SJCRH30 (cell line): ENCODE results near the gene TTBK1. TPM values are rescaled to one million over a fixed set of nuclear protein-coding genes. Genes with fewer than 3 reads are reported as not detected.

Experiments used
- DNase-seq, 2 experiments: peaks; one replicate each; pipeline ENCODE4 v3.0.0-alpha.2; 2015 to 2020
- H3K27ac ChIP-seq: fragments of 250-450 bp; sonication (Bioruptor Pico); 2 replicates; pipeline ENCODE4 v1.5.1; 2020; ENCODE audit warnings: mild to moderate bottlenecking, moderate library complexity
- H3K27me3 ChIP-seq: fragments of 250-450 bp; sonication (Bioruptor Pico); 2 replicates; pipeline ENCODE4 v1.5.1; 2020; ENCODE audit warnings: mild to moderate bottlenecking, moderate library complexity
- H3K36me3 ChIP-seq: fragments of 250-450 bp; sonication (Bioruptor Pico); 2 replicates; pipeline ENCODE4 v1.5.1; 2020; ENCODE audit warnings: mild to moderate bottlenecking, moderate library complexity
- H3K4me1 ChIP-seq: fragments of 250-450 bp; sonication (Bioruptor Pico); 2 replicates; pipeline ENCODE4 v1.5.1; 2020; ENCODE audit warnings: mild to moderate bottlenecking, moderate library complexity
- H3K4me3 ChIP-seq: fragments of 250-450 bp; sonication (Bioruptor Pico); 2 replicates; pipeline ENCODE4 v1.5.1; 2020; ENCODE audit warnings: mild to moderate bottlenecking, moderate library complexity
- H3K9me3 ChIP-seq: fragments of 250-450 bp; sonication (Bioruptor Pico); replicated peaks from 2 replicates; pipeline ENCODE4 v1.5.1; 2020; ENCODE audit warnings: mild to moderate bottlenecking, moderate library complexity
- total RNA-seq: library from RNA; depleted of rRNA; stranded (reverse); fragments of >200 nt; shearing (Covaris generic); gene quantifications from 2 replicates; pipeline ENCODE4 v1.2.3, GENCODE V29; 2014

The TTBK1 gene
- total RNA-seq, 1 experiment from 2014 or later = not detected

GRCh38 chr6:43277643-43278523 lies 34.6 kb downstream of the TTBK1 start:
- H3K4me3 ChIP-seq = no peak overlapping the region
- no peaks in the 10 kb centered on the region for H3K4me1 ChIP-seq
- 0 out of 2 replicates have a peak, but pooled peaks cover 3% of the 10 kb centered on the region for H3K27me3 ChIP-seq
- DNase-seq = no peak
- no peak overlapping the region for H3K27ac ChIP-seq
- H3K9me3 ChIP-seq = no peaks in the 10 kb centered on the region
- no peaks in the 10 kb centered on the region for H3K36me3 ChIP-seq

- H3K9me3 ChIP-seq = no peaks in the 10 kb centered on the region
- H3K36me3 ChIP-seq = no peaks in the 10 kb centered on the region
- H3K27me3 ChIP-seq = 0 out of 2 replicates have a peak, but pooled peaks cover 3% of the 10 kb centered on the region
- no peak overlapping the region for H3K4me3 ChIP-seq
- no peaks in the 10 kb centered on the region for H3K4me1 ChIP-seq
- DNase-seq = no peak
- H3K27ac ChIP-seq = no peak overlapping the region
These were observed 35.3 kb downstream of the TTBK1 start for GRCh38 chr6:43278524-43279078.

- H3K4me3 ChIP-seq = no peak overlapping the region
- no peak overlapping the region for H3K27ac ChIP-seq
- no peak for DNase-seq
- H3K36me3 ChIP-seq = no peaks in the 10 kb centered on the region
- no peaks in the 10 kb centered on the region for H3K9me3 ChIP-seq
- H3K4me1 ChIP-seq = no peaks in the 10 kb centered on the region
- 0 out of 2 replicates have a peak, but pooled peaks cover 3% of the 10 kb centered on the region for H3K27me3 ChIP-seq
These were observed 37.0 kb downstream of the TTBK1 start for GRCh38 chr6:43280234-43280633.

GRCh38 chr6:43282060-43282459 lies 38.8 kb downstream of the TTBK1 start:
- no peaks in the 10 kb centered on the region for H3K9me3 ChIP-seq
- no peak for DNase-seq
- H3K4me3 ChIP-seq = no peak overlapping the region
- 0 out of 2 replicates have a peak, but pooled peaks cover 3% of the 10 kb centered on the region for H3K27me3 ChIP-seq
- no peaks in the 10 kb centered on the region for H3K36me3 ChIP-seq
- H3K27ac ChIP-seq = no peak overlapping the region
- H3K4me1 ChIP-seq = no peaks in the 10 kb centered on the region

GRCh38 chr6:43282636-43283513 lies 39.6 kb downstream of the TTBK1 start:
- no peak for DNase-seq
- no peak overlapping the region for H3K27ac ChIP-seq
- no peaks in the 10 kb centered on the region for H3K4me1 ChIP-seq
- H3K36me3 ChIP-seq = no peaks in the 10 kb centered on the region
- no peaks in the 10 kb centered on the region for H3K9me3 ChIP-seq
- 0 out of 2 replicates have a peak, but pooled peaks cover 3% of the 10 kb centered on the region for H3K27me3 ChIP-seq
- no peak overlapping the region for H3K4me3 ChIP-seq

- DNase-seq = no peak
- Histone ChIP-seq H3K27me3 (0 out of 2 replicates have a peak, but pooled peaks cover 3% of the 10 kb centered on the region), H3K36me3 (no peaks in the 10 kb centered on the region), H3K27ac (no peak overlapping the region), H3K9me3 (no peaks in the 10 kb centered on the region), H3K4me3 (no peak overlapping the region), H3K4me1 (no peaks in the 10 kb centered on the region)
These were observed 40.2 kb downstream of the TTBK1 start for GRCh38 chr6:43283514-43283901.

- no peak for DNase-seq
- no peaks in the 10 kb centered on the region for H3K4me1 ChIP-seq
- 0 out of 2 replicates have a peak, but pooled peaks cover 3% of the 10 kb centered on the region for H3K27me3 ChIP-seq
These were observed 40.6 kb downstream of the TTBK1 start for GRCh38 chr6:43283905-43284304.

GRCh38 chr6:43284991-43285781 lies 41.9 kb downstream of the TTBK1 start:
- Histone ChIP-seq H3K27ac (no peak overlapping the region), H3K9me3 (no peaks in the 10 kb centered on the region), H3K36me3 (no peaks in the 10 kb centered on the region), H3K27me3 (0 out of 2 replicates have a peak, but pooled peaks cover 3% of the 10 kb centered on the region), H3K4me3 (no peak overlapping the region), H3K4me1 (no peaks in the 10 kb centered on the region)
- no peak for DNase-seq

More at GRCh38 chr6:43283905-43284304, 40.6 kb downstream of the TTBK1 start:
- H3K36me3 ChIP-seq = no peaks in the 10 kb centered on the region
- no peaks in the 10 kb centered on the region for H3K9me3 ChIP-seq
- no peak overlapping the region for H3K4me3 ChIP-seq
- H3K27ac ChIP-seq = no peak overlapping the region

GRCh38 chr6:43285832-43286231 lies 42.6 kb downstream of the TTBK1 start:
- no peaks in the 10 kb centered on the region for H3K36me3 ChIP-seq
- no peak overlapping the region for H3K4me3 ChIP-seq
- H3K9me3 ChIP-seq = no peaks in the 10 kb centered on the region
- no peak overlapping the region for H3K27ac ChIP-seq
- no peaks in the 10 kb centered on the region for H3K4me1 ChIP-seq
- H3K27me3 ChIP-seq = 0 out of 2 replicates have a peak, but pooled peaks cover 3% of the 10 kb centered on the region
- DNase-seq = no peak

- Histone ChIP-seq H3K27ac (no peak overlapping the region), H3K4me3 (no peak overlapping the region), H3K9me3 (no peaks in the 10 kb centered on the region), H3K27me3 (0 out of 2 replicates have a peak, but pooled peaks cover 3% of the 10 kb centered on the region), H3K36me3 (no peaks in the 10 kb centered on the region), H3K4me1 (no peaks in the 10 kb centered on the region)
- no peak for DNase-seq
These were observed 43.2 kb downstream of the TTBK1 start for GRCh38 chr6:43286456-43286979.

GRCh38 chr6:43286980-43287716 lies 43.9 kb downstream of the TTBK1 start:
- no peak overlapping the region for H3K27ac ChIP-seq
- DNase-seq = no peak
- no peak overlapping the region for H3K4me3 ChIP-seq
- H3K36me3 ChIP-seq = no peaks in the 10 kb centered on the region
- H3K27me3 ChIP-seq = peaks cover 3% of the 10 kb centered on the region
- H3K9me3 ChIP-seq = no peaks in the 10 kb centered on the region
- no peaks in the 10 kb centered on the region for H3K4me1 ChIP-seq

GRCh38 chr6:43287717-43288679 lies 44.7 kb downstream of the TTBK1 start:
- Histone ChIP-seq H3K27me3 (peaks cover 4% of the 10 kb centered on the region), H3K4me1 (no peaks in the 10 kb centered on the region), H3K9me3 (no peaks in the 10 kb centered on the region), H3K27ac (no peak overlapping the region), H3K4me3 (no peak overlapping the region), H3K36me3 (no peaks in the 10 kb centered on the region)
- no peak for DNase-seq
